ENCODE measurements around the gene MAPK9. TPM values are rescaled to one million over a fixed set of nuclear protein-coding genes. Genes with fewer than 3 reads are reported as not detected.

MAPK9 gene
- total RNA-seq, 6 experiments from 2014 or later, result 14.4 to 18.6 (median 15.6) TPM

GRCh38 chr5:180187767-180188166 is 104.1 kb downstream of the MAPK9 start:
- no peak for TF ChIP-seq POLR2A (IDR thresholded peaks at IDR 0.05)
- TF ChIP-seq CTCF (IDR thresholded peaks at IDR 0.05), result no peak
- Histone ChIP-seq H3K4me3 (no peak overlapping the region), H3K4me1 (no peaks in the 10 kb centered on the region), H3K27me3 (no peaks in the 10 kb centered on the region), H3K36me3 (no peaks in the 10 kb centered on the region), H3K27ac (no peak overlapping the region), H3K9me3 (peaks cover 0 to 5% (median 0%) of the 10 kb centered on the region in 4 donors)
- DNase-seq (no peak), ATAC-seq (no peak)
- intact Hi-C loops (cut with DNase I), result no loop called here
- WGBS (ENCODE audit: insufficient coverage, low coverage, low lambda C conversion rate, missing lambda C conversion rate), result 61% methylated on average over 2 of the region's 2 CpGs

Other genes starting within 250 kb of the MAPK9 start
- 100 to 1,000 TPM in 1 of 6 experiments, 10 to 100 TPM in 5; 66.7 to 119 (median 89.9) TPM for gene RNF130, start 220.3 kb downstream of the MAPK9 start, total RNA-seq
- gene RASGEF1C, start 82.9 kb downstream of the MAPK9 start, total RNA-seq, result under 1 TPM in 1 of 6 experiments, not detected in 5; 0.64 TPM
- gene GFPT2, start 61.3 kb upstream of the MAPK9 start, total RNA-seq, result under 1 TPM; 0.32 to 0.93 (median 0.61) TPM
- gene CNOT6, start 202.3 kb upstream of the MAPK9 start, total RNA-seq, result 1 to 10 TPM; 4.8 to 8.8 (median 5.3) TPM

Measured in right lobe of liver (tissue), 6 donors.